Measurements from ENCODE around the gene ZNFX1. TPM values are rescaled to one million over a fixed set of nuclear protein-coding genes. Genes with fewer than 3 reads are reported as not detected.
"Not testable (repeated sequence)": the region's sequence is repeated elsewhere in the genome, so short reads cannot be mapped to it uniquely, and the experiment has no call there.

Gene ZNFX1
- total RNA-seq, 4 donors from 2014 or later, result 28.7 to 34.9 (median 31.1) TPM

DNA sequence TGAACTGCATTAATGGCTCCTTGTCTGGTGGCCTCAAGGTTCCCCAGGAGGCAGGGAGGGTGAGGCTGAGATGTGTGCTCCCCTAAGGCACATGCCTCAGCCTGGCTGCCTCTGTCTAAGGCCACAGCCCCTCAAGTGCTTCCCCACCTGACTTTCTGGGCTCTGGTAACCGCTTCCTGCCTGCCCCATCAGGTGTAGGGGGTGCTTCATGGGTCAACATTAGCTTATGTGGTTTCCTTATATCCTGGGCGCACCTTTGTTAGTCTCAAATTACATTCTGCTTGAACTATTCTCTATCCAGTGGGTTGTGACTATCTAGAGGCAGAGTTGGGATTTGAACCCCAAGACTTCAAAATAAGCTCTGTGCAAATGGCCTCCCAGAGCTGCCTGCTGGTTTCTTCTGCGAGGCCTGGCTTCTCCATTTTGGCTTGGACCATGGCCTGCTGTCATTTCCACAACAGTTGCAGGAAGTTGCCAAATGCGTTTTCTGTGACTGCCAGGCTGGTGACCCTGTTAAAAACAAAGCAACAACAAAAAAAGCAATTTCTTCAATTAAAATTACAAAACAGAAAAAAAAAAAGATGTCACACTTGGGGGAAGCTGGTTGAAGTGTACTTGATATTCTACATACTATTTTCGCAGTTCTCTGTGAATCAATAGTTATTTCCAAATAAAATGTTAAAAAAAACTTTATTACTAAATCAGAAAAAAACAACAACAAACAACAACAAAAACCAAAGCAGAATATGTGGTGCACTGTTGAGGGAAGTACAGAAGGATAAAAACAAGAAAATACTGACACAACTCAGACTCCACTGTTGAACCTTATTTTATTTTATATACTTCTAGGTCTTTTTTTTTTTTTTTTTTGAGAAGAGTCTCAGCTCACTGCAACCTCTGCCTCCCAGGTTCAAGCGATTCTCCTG, 20.0 kb upstream of the ZNFX1 start:
- DNase-seq, result no peak
- no peak overlapping the region for H3K27ac ChIP-seq
- no peak for ATAC-seq
- TF ChIP-seq POLR2A (IDR thresholded peaks at IDR 0.05) (no peak), CTCF (IDR thresholded peaks at IDR 0.05 in 4 of 5, conservative IDR thresholded peaks at IDR 0.05 in 1 of 5) (no peak)
- H3K27me3 ChIP-seq, result no peaks in the 10 kb centered on the region
- H3K9me3 ChIP-seq, result no peaks in the 10 kb centered on the region
- H3K4me1 ChIP-seq, result no peaks in the 10 kb centered on the region
- intact Hi-C loops (cut with DNase I; ENCODE audit: low total_unique reads), result no loop called here
- H3K36me3 ChIP-seq, result peaks cover 0 to 4% of the 10 kb centered on the region in 2 donors
- no peak overlapping the region for H3K4me3 ChIP-seq
- in situ Hi-C loops (cut with MboI; ENCODE audit: low sequenced_read_pairs in 4 of 4), result no loop called here

GRCh38 chr20:49294002-49294654, 16.3 kb upstream of the ZNFX1 start:
- in situ Hi-C loops (cut with MboI; ENCODE audit: low sequenced_read_pairs in 4 of 4); H3K27ac ChIP-seq; DNase-seq; H3K27me3 ChIP-seq; H3K4me3 ChIP-seq; ATAC-seq; H3K9me3 ChIP-seq; intact Hi-C loops (cut with DNase I; ENCODE audit: low total_unique reads); H3K4me1 ChIP-seq: not testable (repeated sequence)
- peaks cover 0 to 39% of the 10 kb centered on the region in 2 donors for H3K36me3 ChIP-seq

- in situ Hi-C loops (cut with MboI; ENCODE audit: low sequenced_read_pairs in 4 of 4) (no loop called here), intact Hi-C loops (cut with DNase I; ENCODE audit: low total_unique reads) (no loop called here)
- H3K27me3 ChIP-seq, result no peaks in the 10 kb centered on the region
- H3K36me3 ChIP-seq, result peaks cover 2 to 49% of the 10 kb centered on the region in 2 donors
- DNase-seq (no peak), ATAC-seq (no peak)
- TF ChIP-seq POLR2A (IDR thresholded peaks at IDR 0.05) (no peak), CTCF (IDR thresholded peaks at IDR 0.05 in 4 of 5, conservative IDR thresholded peaks at IDR 0.05 in 1 of 5) (no peak)
- H3K27ac ChIP-seq, result no peak overlapping the region
- no peak overlapping the region for H3K4me3 ChIP-seq
- no peaks in the 10 kb centered on the region for H3K4me1 ChIP-seq
- H3K9me3 ChIP-seq, result no peaks in the 10 kb centered on the region
These were observed 15.3 kb upstream of the ZNFX1 start for GRCh38 chr20:49293122-49293521.

- intact Hi-C loops (cut with DNase I; ENCODE audit: low total_unique reads) (no loop called here), in situ Hi-C loops (cut with MboI; ENCODE audit: low sequenced_read_pairs in 4 of 4) (no loop called here)
- TF ChIP-seq POLR2A (IDR thresholded peaks at IDR 0.05), result no peak
- TF ChIP-seq CTCF (IDR thresholded peaks at IDR 0.05 in 4 of 5, conservative IDR thresholded peaks at IDR 0.05 in 1 of 5), result no peak
- Histone ChIP-seq H3K36me3 (peaks cover 2 to 61% of the 10 kb centered on the region in 2 donors), H3K4me1 (no peaks in the 10 kb centered on the region), H3K27me3 (no peaks in the 10 kb centered on the region), H3K4me3 (no peak overlapping the region), H3K9me3 (no peaks in the 10 kb centered on the region), H3K27ac (no peak overlapping the region)
- DNase-seq, result no peak
- ATAC-seq, result no peak
These were observed 14.2 kb upstream of the ZNFX1 start for GRCh38 chr20:49292010-49292409.

- Histone ChIP-seq H3K27ac (no peak overlapping the region), H3K9me3 (peaks cover 0 to 7% (median 0%) of the 10 kb centered on the region in 3 donors), H3K4me3 (no peak overlapping the region), H3K36me3 (peaks cover 2 to 69% of the 10 kb centered on the region in 2 donors), H3K4me1 (no peaks in the 10 kb centered on the region), H3K27me3 (no peaks in the 10 kb centered on the region)
- intact Hi-C loops (cut with DNase I; ENCODE audit: low total_unique reads), result no loop called here
- no peak for TF ChIP-seq POLR2A (IDR thresholded peaks at IDR 0.05)
- TF ChIP-seq CTCF (IDR thresholded peaks at IDR 0.05 in 4 of 5, conservative IDR thresholded peaks at IDR 0.05 in 1 of 5), result no peak
- in situ Hi-C loops (cut with MboI; ENCODE audit: low sequenced_read_pairs in 4 of 4), result no loop called here
- ATAC-seq, result no peak
- DNase-seq, result no peak
These were observed 13.3 kb upstream of the ZNFX1 start for GRCh38 chr20:49291200-49291599.

Measured in gastrocnemius medialis (tissue), 4 donors.